HUES48 (cell line): ENCODE data around the gene FCRLA.
"Not testable (repeated sequence)": the region's sequence is repeated elsewhere in the genome, so short reads cannot be mapped to it uniquely, and the experiment has no call there.

ENCODE experiments used
- H3K27ac ChIP-seq: one replicate; pipeline ENCODE4 v1.7.0; 2013; ENCODE audit warnings: low read depth, low read length, inconsistent platforms
- H3K27me3 ChIP-seq: 2 replicates; pipeline ENCODE4 v1.6.1; 2013; ENCODE audit warnings: mild to moderate bottlenecking, low read length; ENCODE audit not compliant: control insufficient read depth, insufficient read depth
- H3K36me3 ChIP-seq: 2 replicates; pipeline ENCODE4 v1.6.1; 2013; ENCODE audit warnings: low read length; ENCODE audit not compliant: control insufficient read depth, insufficient read depth
- H3K4me1 ChIP-seq: 2 replicates; pipeline ENCODE4 v1.6.1; 2013; ENCODE audit warnings: mild to moderate bottlenecking, low read length; ENCODE audit not compliant: control insufficient read depth, insufficient read depth
- H3K4me3 ChIP-seq: 2 replicates; pipeline ENCODE4 v1.5.1; 2013; ENCODE audit warnings: mild to moderate bottlenecking, low read depth, low read length
- H3K9ac ChIP-seq: 2 replicates; pipeline ENCODE4 v1.6.1; 2013; ENCODE audit warnings: mild to moderate bottlenecking, low read depth, low read length, moderate library complexity
- H3K9me3 ChIP-seq: 2 replicates; pipeline ENCODE4 v1.6.1; 2013; ENCODE audit warnings: low read length; ENCODE audit not compliant: control insufficient read depth, insufficient read depth

Gene FCRLA

DNA sequence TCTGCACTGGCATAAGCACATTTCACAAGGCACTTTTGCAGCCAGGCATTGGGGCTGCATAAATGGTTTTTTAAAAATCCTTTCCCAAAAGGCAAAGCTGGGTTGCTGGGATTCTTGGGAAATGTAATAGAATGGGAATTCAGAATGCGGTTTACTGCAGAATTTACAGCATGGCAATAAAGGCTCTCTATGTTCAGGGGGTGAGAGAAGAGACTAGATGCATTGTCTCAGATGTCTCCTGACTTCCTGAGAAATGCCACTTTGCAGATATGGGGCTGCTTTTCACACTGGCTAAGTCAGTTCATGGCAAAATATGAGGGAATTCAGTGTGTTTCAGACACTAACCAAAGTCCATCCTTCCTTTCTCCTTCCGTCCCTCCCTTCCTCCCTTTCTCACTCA lies 30.6 kb upstream of the FCRLA start:
- H3K27me3 ChIP-seq = no peaks in the 10 kb centered on the region
- no peak overlapping the region for H3K9ac ChIP-seq
- no peak overlapping the region for H3K4me3 ChIP-seq
- no peaks in the 10 kb centered on the region for H3K36me3 ChIP-seq
- H3K9me3 ChIP-seq = no peaks in the 10 kb centered on the region
- H3K4me1 ChIP-seq = 0 out of 2 replicates have a peak, but pooled peaks cover 3% of the 10 kb centered on the region
- no peak overlapping the region for H3K27ac ChIP-seq

- Histone ChIP-seq H3K4me3 (no peak overlapping the region), H3K27me3 (no peaks in the 10 kb centered on the region), H3K9ac (no peak overlapping the region), H3K36me3 (no peaks in the 10 kb centered on the region), H3K9me3 (no peaks in the 10 kb centered on the region), H3K4me1 (no peaks in the 10 kb centered on the region), H3K27ac (no peak overlapping the region)
Measured at GRCh38 chr1:161676958-161677689, 29.9 kb upstream of the FCRLA start.

DNA sequence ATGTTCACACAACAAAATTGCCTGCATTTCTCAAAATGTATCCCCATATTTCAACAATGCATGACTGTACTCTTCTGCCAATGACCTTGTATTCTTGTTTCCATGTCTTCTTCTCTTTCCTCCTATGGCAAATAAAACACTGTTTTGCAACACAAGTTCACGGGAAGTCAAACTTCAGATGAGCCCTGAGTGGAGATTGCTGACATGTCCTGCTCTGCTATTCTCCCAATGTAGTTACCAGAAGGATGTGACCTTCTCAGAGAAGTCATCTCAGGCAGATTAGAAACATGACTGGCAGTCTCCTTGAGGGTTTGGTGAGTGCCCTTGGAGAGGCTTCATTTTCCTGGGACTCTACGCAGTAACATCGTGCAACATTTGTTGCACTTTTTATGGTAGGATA lies 28.5 kb upstream of the FCRLA start:
- Histone ChIP-seq H3K27me3 (no peaks in the 10 kb centered on the region), H3K27ac (no peak overlapping the region), H3K9me3 (no peaks in the 10 kb centered on the region), H3K9ac (no peak overlapping the region), H3K36me3 (no peaks in the 10 kb centered on the region), H3K4me1 (no peaks in the 10 kb centered on the region), H3K4me3 (no peak overlapping the region)

DNA sequence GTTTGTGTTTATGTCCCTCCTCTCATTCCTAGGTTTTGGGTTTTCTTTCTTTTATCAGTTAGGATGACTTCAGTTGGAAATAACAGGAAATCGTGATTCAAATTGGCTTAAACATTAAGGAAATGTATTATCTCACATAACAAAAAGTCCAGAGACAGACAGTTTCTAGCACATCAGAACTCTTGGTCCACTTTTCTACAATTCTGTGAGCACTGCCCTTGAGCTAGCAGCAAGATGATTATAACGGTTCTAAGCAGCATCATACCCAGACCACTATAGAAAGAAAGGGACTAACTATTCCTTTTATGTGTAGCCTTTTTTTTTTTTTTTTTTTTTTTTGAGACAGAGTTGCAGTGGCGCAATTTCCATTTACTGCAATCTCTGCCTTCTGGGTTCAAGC lies 25.1 kb upstream of the FCRLA start:
- Histone ChIP-seq H3K27me3 (no peaks in the 10 kb centered on the region), H3K9me3 (no peaks in the 10 kb centered on the region), H3K27ac (no peak overlapping the region), H3K4me1 (no peaks in the 10 kb centered on the region), H3K4me3 (no peak overlapping the region), H3K36me3 (no peaks in the 10 kb centered on the region), H3K9ac (no peak overlapping the region)

DNA sequence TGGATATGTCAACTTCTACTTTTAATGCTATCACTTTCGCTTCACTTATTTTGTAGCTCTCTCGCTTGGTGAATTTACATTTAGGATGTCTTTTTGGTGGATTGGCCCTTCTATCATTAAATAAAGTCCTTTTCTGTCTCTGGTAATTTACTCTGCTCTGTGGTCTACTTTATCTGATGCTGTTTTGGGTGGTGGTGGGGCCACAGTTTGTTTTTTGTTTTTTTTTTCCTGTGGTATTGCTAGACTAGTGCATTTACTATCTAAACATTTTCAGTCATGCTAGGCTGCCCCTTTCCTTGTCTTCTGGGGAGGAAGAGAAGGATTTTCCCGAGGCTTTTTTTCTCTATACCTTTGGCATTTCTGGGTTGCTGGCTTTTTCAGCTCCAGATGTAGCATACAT lies 18.1 kb upstream of the FCRLA start:
- H3K9me3 ChIP-seq = no peaks in the 10 kb centered on the region
- H3K4me1 ChIP-seq = no peaks in the 10 kb centered on the region
- H3K4me3 ChIP-seq = no peak overlapping the region
- H3K9ac ChIP-seq = no peak overlapping the region
- no peaks in the 10 kb centered on the region for H3K27me3 ChIP-seq
- no peaks in the 10 kb centered on the region for H3K36me3 ChIP-seq
- no peak overlapping the region for H3K27ac ChIP-seq

- H3K9me3 ChIP-seq = no peaks in the 10 kb centered on the region
- no peak overlapping the region for H3K27ac ChIP-seq
- H3K9ac ChIP-seq = no peak overlapping the region
- no peak overlapping the region for H3K4me3 ChIP-seq
- no peaks in the 10 kb centered on the region for H3K27me3 ChIP-seq
- no peaks in the 10 kb centered on the region for H3K4me1 ChIP-seq
- no peaks in the 10 kb centered on the region for H3K36me3 ChIP-seq
Measured at GRCh38 chr1:161691846-161692245, 15.2 kb upstream of the FCRLA start.

GRCh38 chr1:161693020-161693712 lies 13.9 kb upstream of the FCRLA start:
- not testable (repeated sequence) for H3K9ac ChIP-seq, H3K36me3 ChIP-seq, H3K9me3 ChIP-seq, H3K27ac ChIP-seq, H3K4me1 ChIP-seq, H3K27me3 ChIP-seq, H3K4me3 ChIP-seq

DNA sequence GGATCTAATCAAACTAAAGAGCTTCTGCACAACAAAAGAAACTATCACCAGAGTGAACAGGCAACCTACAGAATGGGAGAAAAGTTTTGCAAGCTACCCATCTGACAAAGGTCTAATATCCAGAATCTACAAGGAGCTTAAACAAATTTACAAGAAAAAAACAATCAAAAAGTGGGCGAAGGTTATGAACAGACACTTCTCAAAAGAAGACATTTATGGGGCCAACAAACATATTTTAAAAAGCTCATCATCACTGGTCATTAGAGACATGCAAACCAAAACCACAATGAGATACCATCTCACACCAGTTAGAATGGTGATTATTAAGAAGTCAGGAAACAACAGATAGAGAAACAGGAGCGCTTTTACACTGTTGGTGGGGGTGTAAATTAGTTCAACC lies 8.7 kb upstream of the FCRLA start:
- not testable (repeated sequence) for H3K4me3 ChIP-seq, H3K9ac ChIP-seq, H3K36me3 ChIP-seq, H3K9me3 ChIP-seq, H3K27ac ChIP-seq, H3K4me1 ChIP-seq, H3K27me3 ChIP-seq

- Histone ChIP-seq H3K27me3 (no peaks in the 10 kb centered on the region), H3K27ac (no peak overlapping the region), H3K9ac (no peak overlapping the region), H3K36me3 (no peaks in the 10 kb centered on the region), H3K4me1 (no peaks in the 10 kb centered on the region), H3K9me3 (no peaks in the 10 kb centered on the region), H3K4me3 (no peak overlapping the region)
Measured at GRCh38 chr1:161702250-161702649, 4.8 kb upstream of the FCRLA start.

- H3K27me3 ChIP-seq = no peaks in the 10 kb centered on the region
- H3K27ac ChIP-seq = no peak overlapping the region
- no peaks in the 10 kb centered on the region for H3K36me3 ChIP-seq
- H3K4me3 ChIP-seq = no peak overlapping the region
- H3K9ac ChIP-seq = no peak overlapping the region
- H3K4me1 ChIP-seq = no peaks in the 10 kb centered on the region
- no peaks in the 10 kb centered on the region for H3K9me3 ChIP-seq
Measured at GRCh38 chr1:161705537-161705936, 1.5 kb upstream of the FCRLA start.

GRCh38 chr1:161706113-161706481 lies 932 bp upstream of the FCRLA start:
- Histone ChIP-seq H3K36me3 (no peaks in the 10 kb centered on the region), H3K27ac (no peak overlapping the region), H3K4me3 (no peak overlapping the region), H3K4me1 (no peaks in the 10 kb centered on the region), H3K9ac (no peak overlapping the region), H3K27me3 (no peaks in the 10 kb centered on the region), H3K9me3 (no peaks in the 10 kb centered on the region)
